Measurements from ENCODE around the gene MFAP5.
"Not testable (repeated sequence)": the region's sequence is repeated elsewhere in the genome, so short reads cannot be mapped to it uniquely, and the experiment has no call there.

Gene MFAP5

GRCh38 chr12:8629486-8630033 lies 33.1 kb downstream of the MFAP5 start:
- peak; percentile 51 for DNase-seq (ENCODE audit: low spot score)

GRCh38 chr12:8628731-8629130 lies 33.9 kb downstream of the MFAP5 start:
- DNase-seq (ENCODE audit: low spot score): peak; percentile 14

DNA sequence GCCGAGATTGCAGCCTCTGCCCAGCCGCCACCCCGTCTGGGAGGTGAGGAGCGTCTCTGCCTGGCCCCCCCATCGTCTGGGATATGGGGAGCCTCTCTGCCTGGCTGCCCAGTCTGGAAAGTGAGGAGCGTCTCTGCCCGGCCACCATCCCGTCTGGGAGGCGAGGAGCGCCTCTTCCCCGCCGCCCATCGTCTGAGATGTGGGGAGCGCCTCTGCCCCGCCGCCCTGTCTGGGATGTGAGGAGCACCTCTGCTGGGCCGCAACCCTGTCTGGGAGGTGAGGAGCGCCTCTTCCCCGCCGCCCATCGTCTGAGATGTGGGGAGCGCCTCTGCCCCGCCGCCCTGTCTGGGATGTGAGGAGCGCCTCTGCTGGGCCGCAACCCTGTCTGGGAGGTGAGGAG lies 37.9 kb downstream of the MFAP5 start:
- not testable (repeated sequence) for DNase-seq (ENCODE audit: low spot score)

DNA sequence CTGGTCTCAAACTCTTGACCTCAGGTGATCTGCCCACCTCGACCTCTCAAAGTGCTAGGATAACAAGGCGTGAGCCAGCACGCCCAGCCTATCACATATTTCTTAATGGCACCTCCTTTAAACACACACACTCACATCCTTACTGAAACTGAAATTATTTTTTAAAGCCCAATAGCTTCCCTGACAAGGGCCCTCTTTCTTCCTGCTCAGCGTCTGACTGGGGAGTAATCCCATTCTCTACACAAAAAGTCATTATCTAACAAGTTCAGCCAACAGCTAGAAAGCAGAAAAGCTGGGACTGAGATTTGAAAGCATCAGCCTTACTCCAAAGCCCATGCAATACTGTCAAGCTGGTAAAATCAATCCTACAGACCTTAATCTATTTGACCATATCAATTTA lies 40.0 kb downstream of the MFAP5 start:
- DNase-seq (ENCODE audit: low spot score): no peak

DNA sequence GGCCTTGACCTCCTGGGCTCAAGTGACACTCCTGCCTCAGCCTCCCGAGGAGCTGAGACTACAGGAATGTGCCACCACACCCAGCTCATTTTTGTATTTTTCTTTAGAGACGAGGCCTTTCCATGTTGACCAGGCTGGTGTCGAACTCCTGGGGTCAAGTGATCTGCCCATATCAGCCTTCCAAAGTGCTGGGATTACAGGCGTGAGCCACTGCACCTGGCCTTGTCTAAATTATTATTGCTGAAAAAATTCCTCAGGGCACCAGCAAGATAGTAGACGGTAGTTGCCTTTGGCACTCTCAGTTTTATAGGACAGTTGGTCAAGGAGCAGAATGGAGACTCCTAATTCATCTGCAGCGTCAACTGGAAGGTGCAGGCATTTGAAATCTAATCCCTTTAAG lies 47.4 kb downstream of the MFAP5 start:
- DNase-seq (ENCODE audit: low spot score): no peak

DNA sequence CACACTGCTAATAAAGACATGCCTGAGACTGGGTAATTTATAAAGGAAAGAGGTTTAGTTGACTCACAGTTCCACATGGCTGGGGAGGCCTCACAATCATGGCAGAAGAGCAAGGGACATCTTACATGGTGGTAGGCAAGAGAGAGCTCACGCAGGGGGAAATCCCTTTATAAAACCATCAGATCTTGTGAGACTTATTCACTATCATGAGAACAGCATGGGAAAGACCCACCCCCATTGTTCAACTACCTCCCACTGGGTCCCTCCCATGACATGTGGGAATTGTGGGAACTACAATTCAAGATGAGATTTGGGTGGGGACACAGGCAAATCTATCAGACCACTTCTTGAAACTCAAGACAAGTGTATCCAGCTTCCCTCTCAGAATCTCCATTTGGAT lies 48.7 kb downstream of the MFAP5 start:
- DNase-seq (ENCODE audit: low spot score): not testable (repeated sequence)

DNA sequence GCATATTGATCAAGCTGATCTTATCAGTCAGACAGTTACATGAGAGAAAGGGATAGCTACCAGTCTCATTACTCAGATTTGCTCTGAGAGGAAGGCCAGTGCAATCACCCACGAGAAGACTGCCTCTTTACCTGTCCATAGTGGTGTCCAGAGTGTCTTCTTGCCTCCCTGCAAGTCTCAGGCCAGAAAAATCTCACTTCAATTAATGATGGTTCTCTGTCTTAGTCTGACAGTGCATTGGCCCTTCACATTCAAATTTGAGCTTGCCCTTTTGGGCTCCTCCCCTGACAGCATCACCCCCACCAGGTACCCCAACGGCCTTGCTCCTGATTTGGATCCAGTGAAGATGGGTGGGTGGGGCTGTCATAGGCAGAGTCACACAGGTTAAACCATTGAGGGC lies 50.0 kb downstream of the MFAP5 start, which contains the start of gene AICDA:
Gene AICDA (minus strand): TSS at position 231 of the 400 bp plus-strand sequence. CDS start 92 bp downstream, at position 139.
- no peak for DNase-seq (ENCODE audit: low spot score)

DNA sequence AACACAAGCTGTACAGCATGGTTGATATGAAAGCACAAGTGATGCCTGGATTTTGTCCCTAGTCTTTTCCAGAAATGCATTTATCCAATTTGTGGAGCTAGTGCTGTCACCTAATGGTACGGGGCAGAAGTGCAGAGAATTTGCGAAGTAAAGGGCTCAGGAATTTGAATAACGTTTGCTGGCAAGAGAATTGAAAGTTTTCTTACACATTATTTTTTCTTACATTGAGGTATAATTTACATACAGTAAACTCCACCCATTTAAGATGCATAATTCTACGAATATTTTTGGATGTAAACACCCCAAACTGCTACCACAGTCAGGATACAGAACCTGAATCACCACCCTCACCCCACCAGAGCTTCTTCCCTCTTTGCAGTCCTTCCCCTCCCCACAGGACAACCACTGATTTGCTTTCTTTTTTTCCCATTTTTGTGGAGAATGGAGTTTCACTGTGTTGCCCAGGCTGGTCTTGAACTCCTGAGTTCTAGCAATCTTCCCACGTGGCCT lies 53.5 kb downstream of the MFAP5 start:
- peak; percentile 75 for DNase-seq (ENCODE audit: low spot score)

DNA sequence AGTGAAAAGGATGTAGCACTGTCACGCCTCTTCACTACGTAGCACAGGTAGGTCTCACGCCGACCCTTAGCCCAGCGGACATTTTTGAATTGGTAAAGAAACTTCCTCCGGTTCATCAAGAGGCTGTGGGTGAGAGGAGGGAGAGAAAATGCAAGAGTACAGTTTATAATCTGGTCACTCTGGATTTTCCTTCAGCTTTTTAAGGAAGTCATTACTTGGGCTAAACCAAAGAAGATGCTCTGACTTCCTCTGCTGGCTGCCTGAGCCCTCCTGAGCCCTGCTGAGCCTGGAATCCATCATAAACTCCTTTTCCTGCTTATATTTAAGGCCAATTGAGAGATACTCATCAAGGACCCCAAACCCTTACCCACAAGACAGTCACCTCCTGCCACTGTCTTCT lies 55.7 kb downstream of the MFAP5 start:
- DNase-seq (ENCODE audit: low spot score): no peak

DNA sequence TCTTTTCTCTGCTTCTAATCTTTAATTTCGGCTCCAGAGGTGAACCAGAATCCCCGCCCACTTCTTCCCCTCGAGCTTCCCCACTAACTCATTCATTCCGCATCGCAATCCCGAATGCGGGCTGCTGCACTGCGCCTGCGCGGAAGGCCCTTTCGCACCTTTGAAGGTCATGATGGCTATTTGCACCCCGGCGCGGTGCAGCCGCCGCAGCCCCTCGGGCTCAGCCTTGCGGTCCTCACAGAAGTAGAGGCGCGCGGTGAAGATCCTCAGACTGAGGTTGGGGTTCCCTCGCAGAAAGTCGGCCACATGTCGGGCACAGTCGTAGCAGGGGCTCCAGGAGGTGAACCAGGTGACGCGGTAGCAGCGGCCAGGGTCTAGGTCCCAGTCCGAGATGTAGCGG lies 57.6 kb downstream of the MFAP5 start:
- no peak for DNase-seq (ENCODE audit: low spot score)

DNA sequence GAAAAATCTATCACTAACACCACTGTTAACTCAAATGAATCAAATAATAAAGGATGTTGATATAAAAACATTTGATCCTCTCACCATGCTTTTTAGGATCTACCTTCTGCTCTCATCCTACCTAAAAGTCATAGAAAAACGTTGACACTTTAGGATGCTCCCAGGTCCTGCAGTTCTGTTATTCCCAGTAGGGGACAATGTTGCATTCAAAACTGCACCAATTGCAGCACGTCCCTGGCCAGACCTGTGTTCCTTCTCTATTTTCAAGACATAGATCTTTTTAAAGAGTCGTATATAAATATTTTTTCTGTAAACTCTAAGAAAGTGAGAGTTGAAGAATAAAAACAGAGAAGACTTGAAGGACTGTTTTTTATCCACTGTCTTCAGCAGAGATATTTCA lies 58.8 kb downstream of the MFAP5 start:
- DNase-seq (ENCODE audit: low spot score): no peak

DNA sequence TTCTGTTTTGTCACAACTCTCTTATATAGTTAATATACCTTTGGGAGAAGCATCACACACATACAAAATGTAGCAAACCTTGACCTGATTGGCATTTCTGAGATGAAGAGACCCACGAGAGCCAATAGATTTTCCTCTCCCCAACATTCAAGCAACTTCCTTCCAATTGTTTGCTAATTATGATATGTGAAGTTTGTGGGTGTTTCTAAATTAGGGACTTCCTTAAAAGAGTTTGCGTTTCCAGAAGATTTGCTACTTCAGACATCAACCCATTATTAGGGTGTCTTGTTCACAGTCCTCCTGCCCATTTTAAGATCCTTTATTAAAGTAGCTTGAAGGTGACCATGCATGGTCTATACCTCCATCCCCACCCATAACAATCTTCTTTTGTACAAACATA lies 59.3 kb downstream of the MFAP5 start:
- DNase-seq (ENCODE audit: low spot score): no peak

- no peak for DNase-seq (ENCODE audit: low spot score)
Measured at GRCh38 chr12:8596561-8596960, 66.1 kb downstream of the MFAP5 start.

Measured in GM03348 (cell line).